Measurements from ENCODE around the gene SINHCAF.

GRCh38 chr12:31272607-31273225 is 53.2 kb downstream of the SINHCAF start:
- TF ChIP-seq, protein P1, sequence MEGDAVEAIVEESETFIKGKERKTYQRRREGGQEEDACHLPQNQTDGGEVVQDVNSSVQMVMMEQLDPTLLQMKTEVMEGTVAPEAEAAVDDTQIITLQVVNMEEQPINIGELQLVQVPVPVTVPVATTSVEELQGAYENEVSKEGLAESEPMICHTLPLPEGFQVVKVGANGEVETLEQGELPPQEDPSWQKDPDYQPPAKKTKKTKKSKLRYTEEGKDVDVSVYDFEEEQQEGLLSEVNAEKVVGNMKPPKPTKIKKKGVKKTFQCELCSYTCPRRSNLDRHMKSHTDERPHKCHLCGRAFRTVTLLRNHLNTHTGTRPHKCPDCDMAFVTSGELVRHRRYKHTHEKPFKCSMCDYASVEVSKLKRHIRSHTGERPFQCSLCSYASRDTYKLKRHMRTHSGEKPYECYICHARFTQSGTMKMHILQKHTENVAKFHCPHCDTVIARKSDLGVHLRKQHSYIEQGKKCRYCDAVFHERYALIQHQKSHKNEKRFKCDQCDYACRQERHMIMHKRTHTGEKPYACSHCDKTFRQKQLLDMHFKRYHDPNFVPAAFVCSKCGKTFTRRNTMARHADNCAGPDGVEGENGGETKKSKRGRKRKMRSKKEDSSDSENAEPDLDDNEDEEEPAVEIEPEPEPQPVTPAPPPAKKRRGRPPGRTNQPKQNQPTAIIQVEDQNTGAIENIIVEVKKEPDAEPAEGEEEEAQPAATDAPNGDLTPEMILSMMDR (IDR thresholded peaks at IDR 0.05) = no peak
- no peak for TF ChIP-seq ZFX (IDR thresholded peaks at IDR 0.05; ENCODE audit: borderline replicate concordance)
